ENCODE data around the gene C19orf85. TPM values are rescaled to one million over a fixed set of nuclear protein-coding genes. Genes with fewer than 3 reads are reported as not detected.
"Not testable (repeated sequence)": the region's sequence is repeated elsewhere in the genome, so short reads cannot be mapped to it uniquely, and the experiment has no call there.

The C19orf85 gene
- total RNA-seq, 1 experiment from 2014 or later, result 0.74 TPM

- Histone ChIP-seq H3F3A (ENCODE audit: insufficient read depth, low read depth) (peaks cover 14% of the 10 kb centered on the region), H3K27me3 (ENCODE audit: insufficient read depth, low read depth) (peaks cover 12% of the 10 kb centered on the region), H3K9me2 (ENCODE audit: insufficient read depth) (no peaks in the 10 kb centered on the region), H2AFZ (no peak overlapping the region), H3K27ac (no peak overlapping the region), H3K4me2 (no peak overlapping the region), H4K20me1 (ENCODE audit: insufficient read depth) (no peaks in the 10 kb centered on the region), H3K79me2 (ENCODE audit: low read depth) (no peaks in the 10 kb centered on the region), H3K4me1 (replicated peaks; ENCODE audit: insufficient read depth) (peaks cover 13% of the 10 kb centered on the region), H3K4me3 (no peak overlapping the region), H3K9me3 (ENCODE audit: insufficient read depth, low read depth) (no peaks in the 10 kb centered on the region), H3K36me3 (ENCODE audit: low read depth) (no peaks in the 10 kb centered on the region)
- intact Hi-C loops (cut with micrococcal nuclease; ENCODE audit: unreplicated experiment), result loop anchor here (5.0 kb wide), 1 partner anchor 35 kb away; the partner anchor contains the start of genes C19orf85 and ISOC2
- no peak for TF ChIP-seq CTCF (conservative IDR thresholded peaks at IDR 0.05)
- TF ChIP-seq EZH2 (IDR thresholded peaks at IDR 0.05; ENCODE audit: low read depth), result no peak
- POLR2A ChIA-PET (ENCODE audit: unreplicated experiment), result no interaction called here
- DNase-seq, result no peak
- CTCF ChIA-PET, result interaction anchor here (0.6 kb wide), 1 partner anchor 75 kb away, joined by 4 read pairs; no protein-coding TSS in a partner anchor
- no TSS peak for BruUV-seq (replicated peaks)
These were observed 33.2 kb upstream of the C19orf85 start for GRCh38 chr19:55497763-55498162.

GRCh38 chr19:55496820-55497219 lies 32.3 kb upstream of the C19orf85 start:
- H2AFZ ChIP-seq; CTCF ChIA-PET; BruUV-seq (replicated peaks); H3K4me2 ChIP-seq; H3K27ac ChIP-seq; H3K79me2 ChIP-seq (ENCODE audit: low read depth); H3K36me3 ChIP-seq (ENCODE audit: low read depth); H3K9me2 ChIP-seq (ENCODE audit: insufficient read depth); H3K9me3 ChIP-seq (ENCODE audit: insufficient read depth, low read depth); H4K20me1 ChIP-seq (ENCODE audit: insufficient read depth); H3K4me3 ChIP-seq; DNase-seq: not testable (repeated sequence)
- intact Hi-C loops (cut with micrococcal nuclease; ENCODE audit: unreplicated experiment), result loop anchor here (5.0 kb wide), 1 partner anchor 35 kb away; the partner anchor contains the start of genes C19orf85 and ISOC2
- POLR2A ChIA-PET (ENCODE audit: unreplicated experiment), result interaction anchor here (0.6 kb wide), 1 partner anchor 21 kb away, joined by 7 read pairs; the partner anchor contains the start of gene ZNF628
- Histone ChIP-seq H3K4me1 (replicated peaks; ENCODE audit: insufficient read depth) (peaks cover 13% of the 10 kb centered on the region), H3F3A (ENCODE audit: insufficient read depth, low read depth) (peaks cover 14% of the 10 kb centered on the region), H3K27me3 (ENCODE audit: insufficient read depth, low read depth) (peaks cover 12% of the 10 kb centered on the region)

GRCh38 chr19:55495646-55496349 lies 31.2 kb upstream of the C19orf85 start:
- peak; percentile 83 to 87 for DNase-seq
- no peaks in the 10 kb centered on the region for H3K79me2 ChIP-seq (ENCODE audit: low read depth)
- ChIA-PET POLR2A (ENCODE audit: unreplicated experiment) (interaction anchor here (0.5 to 0.7 kb wide), 4 partner anchors 9 to 901 kb away, joined by 5 to 16 read pairs (median 5); no protein-coding TSS in a partner anchor), CTCF (interaction anchor here (0.6 to 0.7 kb wide), 2 partner anchors 29 to 842 kb away, joined by 3 to 5 read pairs; no protein-coding TSS in a partner anchor)
- H3K9me2 ChIP-seq (ENCODE audit: insufficient read depth), result no peaks in the 10 kb centered on the region
- intact Hi-C loops (cut with micrococcal nuclease; ENCODE audit: unreplicated experiment), result loop anchor here (5.0 kb wide), 1 partner anchor 33 kb away; the partner anchor contains the start of genes C19orf85 and ISOC2
- peaks cover 14% of the 10 kb centered on the region for H3F3A ChIP-seq (ENCODE audit: insufficient read depth, low read depth)
- H4K20me1 ChIP-seq (ENCODE audit: insufficient read depth), result no peaks in the 10 kb centered on the region
- H3K4me2 ChIP-seq, result 0 out of 2 replicates have a peak overlapping the region, but pooled peaks have one; percentile 0
- H3K27ac ChIP-seq, result no peak overlapping the region
- peaks cover 15% of the 10 kb centered on the region for H3K27me3 ChIP-seq (ENCODE audit: insufficient read depth, low read depth)
- no peak for TF ChIP-seq EZH2 (IDR thresholded peaks at IDR 0.05; ENCODE audit: low read depth)
- no peak for TF ChIP-seq CTCF (conservative IDR thresholded peaks at IDR 0.05)
- no peaks in the 10 kb centered on the region for H3K9me3 ChIP-seq (ENCODE audit: insufficient read depth, low read depth)
- H3K36me3 ChIP-seq (ENCODE audit: low read depth), result no peaks in the 10 kb centered on the region
- peaks cover 13% of the 10 kb centered on the region for H3K4me1 ChIP-seq (replicated peaks; ENCODE audit: insufficient read depth)
- no peak overlapping the region for H3K4me3 ChIP-seq
- BruUV-seq (replicated peaks), result no TSS peak
- H2AFZ ChIP-seq, result no peak overlapping the region

Measured in PC-9 (cell line).